ENCODE results near the gene SYNE1.

DNA sequence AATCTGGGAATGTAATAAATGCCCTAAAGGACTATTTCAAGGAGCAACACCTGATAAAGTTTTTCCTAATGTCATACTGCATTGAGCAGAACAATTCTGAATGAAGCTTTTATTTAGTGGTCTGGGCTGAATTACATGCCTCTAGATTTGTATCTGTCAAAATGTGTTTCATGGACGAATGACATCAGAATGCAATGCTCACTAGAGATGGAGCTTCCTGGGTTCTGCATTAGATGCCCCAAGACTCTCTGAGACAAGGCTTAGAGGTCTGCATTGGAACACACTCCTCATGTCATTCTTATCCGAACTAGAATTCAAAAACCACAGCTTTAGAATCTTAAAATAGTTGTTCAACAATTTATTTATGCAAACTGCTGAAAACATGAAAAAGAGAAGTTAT lies 62.0 kb downstream of the SYNE1 start:
- TF ChIP-seq, protein P1, sequence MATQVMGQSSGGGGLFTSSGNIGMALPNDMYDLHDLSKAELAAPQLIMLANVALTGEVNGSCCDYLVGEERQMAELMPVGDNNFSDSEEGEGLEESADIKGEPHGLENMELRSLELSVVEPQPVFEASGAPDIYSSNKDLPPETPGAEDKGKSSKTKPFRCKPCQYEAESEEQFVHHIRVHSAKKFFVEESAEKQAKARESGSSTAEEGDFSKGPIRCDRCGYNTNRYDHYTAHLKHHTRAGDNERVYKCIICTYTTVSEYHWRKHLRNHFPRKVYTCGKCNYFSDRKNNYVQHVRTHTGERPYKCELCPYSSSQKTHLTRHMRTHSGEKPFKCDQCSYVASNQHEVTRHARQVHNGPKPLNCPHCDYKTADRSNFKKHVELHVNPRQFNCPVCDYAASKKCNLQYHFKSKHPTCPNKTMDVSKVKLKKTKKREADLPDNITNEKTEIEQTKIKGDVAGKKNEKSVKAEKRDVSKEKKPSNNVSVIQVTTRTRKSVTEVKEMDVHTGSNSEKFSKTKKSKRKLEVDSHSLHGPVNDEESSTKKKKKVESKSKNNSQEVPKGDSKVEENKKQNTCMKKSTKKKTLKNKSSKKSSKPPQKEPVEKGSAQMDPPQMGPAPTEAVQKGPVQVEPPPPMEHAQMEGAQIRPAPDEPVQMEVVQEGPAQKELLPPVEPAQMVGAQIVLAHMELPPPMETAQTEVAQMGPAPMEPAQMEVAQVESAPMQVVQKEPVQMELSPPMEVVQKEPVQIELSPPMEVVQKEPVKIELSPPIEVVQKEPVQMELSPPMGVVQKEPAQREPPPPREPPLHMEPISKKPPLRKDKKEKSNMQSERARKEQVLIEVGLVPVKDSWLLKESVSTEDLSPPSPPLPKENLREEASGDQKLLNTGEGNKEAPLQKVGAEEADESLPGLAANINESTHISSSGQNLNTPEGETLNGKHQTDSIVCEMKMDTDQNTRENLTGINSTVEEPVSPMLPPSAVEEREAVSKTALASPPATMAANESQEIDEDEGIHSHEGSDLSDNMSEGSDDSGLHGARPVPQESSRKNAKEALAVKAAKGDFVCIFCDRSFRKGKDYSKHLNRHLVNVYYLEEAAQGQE (IDR thresholded peaks at IDR 0.05; ENCODE audit: borderline replicate concordance), result no peak
- TF ChIP-seq SMC3 (conservative IDR thresholded peaks at IDR 0.05; ENCODE audit: poor library complexity), result no peak
- TF ChIP-seq CTCF (IDR thresholded peaks at IDR 0.05; ENCODE audit: poor library complexity, severe bottlenecking), result no peak
- TF ChIP-seq POLR2AphosphoS5 (IDR thresholded peaks at IDR 0.05), result no peak
- TF ChIP-seq EZH2 (IDR thresholded peaks at IDR 0.05; ENCODE audit: borderline replicate concordance, insufficient read depth, low read length, poor library complexity, severe bottlenecking), result no peak
- TF ChIP-seq RAD21 (conservative IDR thresholded peaks at IDR 0.05), result no peak
- no peak for TF ChIP-seq EP300 (conservative IDR thresholded peaks at IDR 0.05; ENCODE audit: poor library complexity, severe bottlenecking)
